Germinal center (tissue), 1 donor: ENCODE measurements around the gene PRKCG.
A peak's percentile ranks its signal among the peaks of the same experiment; 100 is the strongest.

Experiments used
- DNase-seq: peaks from one replicate; pipeline ENCODE4 v3.0.0; 2012; ENCODE audit warnings: mixed read lengths, low spot score

The PRKCG gene

DNA sequence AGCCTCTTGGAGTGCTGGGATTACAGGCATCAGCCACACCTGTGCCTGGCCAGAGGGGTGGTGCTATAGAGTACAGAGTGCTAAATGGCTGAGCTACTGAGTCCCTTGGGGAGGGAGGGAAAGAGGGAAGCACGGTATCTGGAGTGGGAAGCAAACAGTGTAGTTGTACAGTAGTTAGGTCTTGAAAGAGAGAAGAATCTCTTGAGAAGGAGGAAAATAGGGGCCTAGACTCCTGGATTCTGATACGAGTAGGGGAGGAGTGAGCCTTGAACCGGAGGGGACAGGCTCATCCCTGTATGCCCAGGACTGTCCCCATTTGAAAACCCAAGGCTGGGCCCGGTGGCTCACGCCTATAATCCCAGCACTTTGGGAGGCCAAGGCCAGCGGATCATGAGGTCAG is 9.2 kb upstream of the PRKCG start:
- no peak for DNase-seq

DNA sequence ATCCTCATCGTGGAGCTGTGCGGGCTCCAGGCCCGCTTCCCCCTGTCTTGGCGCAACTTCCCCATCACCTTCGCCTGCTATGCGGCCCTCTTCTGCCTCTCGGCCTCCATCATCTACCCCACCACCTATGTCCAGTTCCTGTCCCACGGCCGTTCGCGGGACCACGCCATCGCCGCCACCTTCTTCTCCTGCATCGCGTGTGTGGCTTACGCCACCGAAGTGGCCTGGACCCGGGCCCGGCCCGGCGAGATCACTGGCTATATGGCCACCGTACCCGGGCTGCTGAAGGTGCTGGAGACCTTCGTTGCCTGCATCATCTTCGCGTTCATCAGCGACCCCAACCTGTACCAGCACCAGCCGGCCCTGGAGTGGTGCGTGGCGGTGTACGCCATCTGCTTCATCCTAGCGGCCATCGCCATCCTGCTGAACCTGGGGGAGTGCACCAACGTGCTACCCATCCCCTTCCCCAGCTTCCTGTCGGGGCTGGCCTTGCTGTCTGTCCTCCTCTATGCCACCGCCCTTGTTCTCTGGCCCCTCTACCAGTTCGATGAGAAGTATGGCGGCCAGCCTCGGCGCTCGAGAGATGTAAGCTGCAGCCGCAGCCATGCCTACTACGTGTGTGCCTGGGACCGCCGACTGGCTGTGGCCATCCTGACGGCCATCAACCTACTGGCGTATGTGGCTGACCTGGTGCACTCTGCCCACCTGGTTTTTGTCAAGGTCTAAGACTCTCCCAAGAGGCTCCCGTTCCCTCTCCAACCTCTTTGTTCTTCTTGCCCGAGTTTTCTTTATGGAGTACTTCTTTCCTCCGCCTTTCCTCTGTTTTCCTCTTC is 8.0 kb upstream of the PRKCG start:
- DNase-seq: no peak

DNA sequence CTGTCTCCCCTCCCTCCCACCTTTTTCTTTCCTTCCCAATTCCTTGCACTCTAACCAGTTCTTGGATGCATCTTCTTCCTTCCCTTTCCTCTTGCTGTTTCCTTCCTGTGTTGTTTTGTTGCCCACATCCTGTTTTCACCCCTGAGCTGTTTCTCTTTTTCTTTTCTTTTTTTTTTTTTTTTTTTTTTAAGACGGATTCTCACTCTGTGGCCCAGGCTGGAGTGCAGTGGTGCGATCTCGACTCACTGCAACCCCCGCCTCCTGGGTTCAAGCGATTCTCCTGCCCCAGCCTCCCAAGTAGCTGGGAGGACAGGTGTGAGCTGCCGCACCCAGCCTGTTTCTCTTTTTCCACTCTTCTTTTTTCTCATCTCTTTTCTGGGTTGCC is 7.4 kb upstream of the PRKCG start:
- DNase-seq: no peak

DNA sequence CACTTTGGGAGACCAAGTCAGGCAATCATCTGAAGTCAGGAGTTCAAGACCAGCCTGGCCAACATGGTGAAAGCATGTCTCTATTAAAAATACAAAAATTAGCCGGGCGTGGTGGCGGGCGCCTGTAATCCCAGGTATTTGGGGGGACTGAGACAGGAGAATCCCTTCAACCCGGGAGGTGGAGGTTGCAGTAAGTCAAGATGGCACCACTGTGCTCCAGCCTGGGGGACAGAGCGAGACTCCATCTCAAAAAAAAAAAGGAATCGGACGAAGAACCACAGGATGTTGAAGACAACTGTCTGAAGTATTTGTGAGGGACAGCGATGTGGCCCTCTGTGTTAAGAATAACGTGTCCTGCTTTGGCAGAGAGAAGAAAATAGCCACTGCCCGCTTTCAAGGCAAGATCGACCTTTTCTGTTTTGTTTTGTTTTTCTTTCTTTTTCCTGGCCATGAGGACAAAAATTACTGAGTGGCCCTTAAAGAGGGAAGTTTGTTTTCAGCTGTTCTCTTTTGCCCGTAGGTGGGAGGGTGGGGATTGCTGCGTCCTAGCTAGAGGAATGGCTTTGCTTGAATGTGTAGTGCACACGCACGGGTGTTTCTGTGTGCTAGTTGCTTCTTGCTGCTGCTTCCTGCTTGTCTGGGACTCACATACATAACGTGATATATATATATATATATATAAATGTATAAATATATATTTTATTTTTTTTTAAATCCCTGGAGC is 6.2 kb upstream of the PRKCG start:
- DNase-seq: no peak

DNA sequence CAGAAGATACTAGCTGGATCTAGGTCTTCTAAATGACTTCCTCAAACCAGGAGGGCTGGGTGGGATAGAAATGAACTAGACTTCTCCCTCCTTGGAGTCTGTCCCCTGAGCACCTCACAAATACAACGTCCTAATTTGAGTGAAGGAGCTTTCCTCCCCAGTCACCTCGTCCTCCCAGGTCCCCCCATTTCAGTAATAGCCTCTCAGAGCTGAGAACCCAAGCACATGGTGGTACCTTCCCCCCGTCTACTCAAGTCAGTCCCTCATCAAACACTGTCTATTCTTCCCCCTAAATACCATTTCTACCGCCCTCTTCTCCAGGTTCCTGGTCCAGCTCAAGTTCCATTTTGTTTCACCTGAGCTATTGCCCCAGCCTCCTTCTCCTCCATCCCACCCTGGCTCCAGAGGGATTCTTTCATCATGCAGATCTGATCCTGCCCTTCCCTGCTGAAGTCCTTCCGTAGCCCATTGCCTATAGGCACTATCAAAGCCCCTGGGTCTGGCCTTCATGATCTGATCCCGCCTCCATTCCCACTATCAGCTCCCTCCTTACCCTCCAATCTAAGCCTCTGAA is 5.3 kb upstream of the PRKCG start:
- DNase-seq: no peak

DNA sequence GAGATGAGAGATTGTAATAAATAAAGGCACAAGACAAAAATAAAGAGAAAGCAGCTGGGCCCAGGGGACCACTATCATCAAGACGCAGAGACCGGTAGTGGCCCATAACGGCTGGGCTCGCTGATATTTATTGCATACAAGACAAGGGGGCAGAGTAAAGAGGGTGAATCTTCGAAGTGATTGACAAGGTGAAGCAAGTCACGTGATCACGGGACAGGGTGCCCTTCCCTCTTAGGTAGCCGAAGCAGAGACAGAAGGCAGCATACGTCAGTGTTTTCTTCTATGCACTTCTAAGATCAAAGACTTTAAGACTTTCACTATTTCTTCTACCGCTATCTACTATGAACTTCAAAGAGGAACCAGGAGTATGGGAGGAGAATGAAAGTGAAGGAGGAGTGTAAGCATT is 4.6 kb upstream of the PRKCG start:
- DNase-seq: no peak

DNA sequence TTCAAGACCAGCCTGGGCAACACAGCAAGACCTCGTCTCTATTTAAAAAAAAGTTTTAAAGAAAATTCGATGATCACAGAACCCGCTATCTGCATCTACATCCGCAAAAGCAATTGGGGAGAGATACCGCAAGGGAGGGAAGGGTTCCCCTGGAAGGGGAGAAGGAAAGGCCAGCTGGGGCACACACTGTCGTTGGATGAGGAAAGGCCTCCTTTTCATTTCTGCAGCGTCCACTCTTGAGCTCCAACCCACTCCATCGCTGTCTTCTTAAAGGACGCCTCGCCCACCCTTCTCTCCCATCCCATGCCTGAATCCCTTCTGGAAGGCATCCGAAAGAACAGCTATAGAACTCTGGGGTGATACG is 3.2 kb upstream of the PRKCG start:
- no peak for DNase-seq

DNA sequence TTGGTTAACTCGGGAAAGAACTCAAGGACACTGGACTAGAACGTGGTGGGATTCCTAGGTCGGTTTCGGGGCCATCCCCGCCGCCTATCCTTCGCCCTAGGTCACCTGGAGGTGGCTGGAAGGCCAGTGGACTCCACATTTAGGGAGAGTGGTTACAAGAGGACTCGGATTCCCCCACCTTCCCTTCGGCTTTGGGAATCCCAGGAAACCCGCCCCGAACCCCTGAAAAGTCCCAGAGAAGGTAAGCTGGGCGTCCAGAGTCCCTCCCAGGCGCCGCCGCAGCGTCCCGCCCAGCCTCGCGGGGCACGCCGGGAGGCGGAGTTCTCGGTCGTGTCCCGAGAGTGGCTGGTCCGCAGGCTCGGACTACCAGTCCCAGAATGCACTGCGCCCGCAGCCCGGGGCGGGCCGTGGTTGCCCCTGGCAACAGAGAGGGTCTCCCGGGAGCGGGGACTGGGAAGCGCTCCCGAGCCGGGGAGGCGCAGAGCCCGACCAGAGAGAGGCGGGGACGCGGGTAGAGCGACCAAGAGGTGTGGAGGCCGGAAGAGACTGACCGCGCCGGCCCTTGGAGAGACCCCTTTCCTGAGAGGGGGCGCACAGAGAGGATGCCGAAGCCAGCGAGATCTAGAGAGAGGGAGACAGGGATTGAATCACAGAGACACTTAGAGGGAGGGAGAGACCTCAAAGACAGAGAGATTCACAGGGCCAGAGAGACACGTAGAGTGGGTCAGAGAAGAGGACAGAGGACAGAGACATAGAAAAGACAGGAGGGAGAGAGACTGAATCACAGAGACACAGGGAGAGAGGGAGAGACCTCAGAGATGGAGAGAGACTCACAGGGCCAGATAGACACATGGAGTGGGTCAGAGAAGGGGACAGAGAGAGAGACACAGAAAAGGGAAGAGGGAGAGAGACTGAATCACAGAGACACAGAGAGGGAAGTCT is 2.6 kb upstream of the PRKCG start:
- peak; percentile 79 for DNase-seq

DNA sequence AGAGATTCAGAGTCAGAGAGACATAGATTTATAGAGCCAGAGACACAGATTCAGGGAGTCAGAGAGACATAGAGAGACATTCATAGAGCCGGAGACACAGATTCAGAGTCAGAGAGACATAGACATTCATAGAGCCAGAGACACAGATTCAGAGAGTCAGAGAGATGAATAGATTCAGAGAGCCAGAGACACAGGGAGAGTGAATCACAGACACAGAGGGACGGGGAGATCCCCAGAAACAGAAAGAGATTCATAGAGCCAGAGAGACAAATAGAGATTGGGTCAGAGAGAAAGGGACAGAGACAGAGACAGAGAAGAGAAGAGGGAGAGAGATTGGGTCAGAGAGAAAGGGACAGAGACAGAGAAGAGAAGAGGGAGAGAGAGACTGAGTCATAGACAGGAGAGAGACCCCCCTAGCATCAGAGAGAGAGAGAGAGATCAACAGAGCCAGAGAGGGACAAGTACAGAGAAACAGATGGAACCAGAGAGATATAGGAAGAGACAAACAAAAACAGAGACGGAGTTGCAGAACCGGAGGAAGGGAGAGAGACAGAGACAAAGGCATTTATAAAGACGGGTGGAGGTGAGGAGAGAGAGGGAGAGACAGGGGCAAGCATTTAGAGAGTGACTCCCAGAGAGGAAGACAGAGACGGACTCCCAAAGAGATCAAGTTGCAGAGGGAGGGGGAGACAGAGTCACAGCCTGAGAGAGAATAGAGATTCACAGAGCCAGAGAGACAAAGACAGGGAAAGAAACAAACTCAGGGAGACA is 1.1 kb upstream of the PRKCG start:
- no peak for DNase-seq

DNA sequence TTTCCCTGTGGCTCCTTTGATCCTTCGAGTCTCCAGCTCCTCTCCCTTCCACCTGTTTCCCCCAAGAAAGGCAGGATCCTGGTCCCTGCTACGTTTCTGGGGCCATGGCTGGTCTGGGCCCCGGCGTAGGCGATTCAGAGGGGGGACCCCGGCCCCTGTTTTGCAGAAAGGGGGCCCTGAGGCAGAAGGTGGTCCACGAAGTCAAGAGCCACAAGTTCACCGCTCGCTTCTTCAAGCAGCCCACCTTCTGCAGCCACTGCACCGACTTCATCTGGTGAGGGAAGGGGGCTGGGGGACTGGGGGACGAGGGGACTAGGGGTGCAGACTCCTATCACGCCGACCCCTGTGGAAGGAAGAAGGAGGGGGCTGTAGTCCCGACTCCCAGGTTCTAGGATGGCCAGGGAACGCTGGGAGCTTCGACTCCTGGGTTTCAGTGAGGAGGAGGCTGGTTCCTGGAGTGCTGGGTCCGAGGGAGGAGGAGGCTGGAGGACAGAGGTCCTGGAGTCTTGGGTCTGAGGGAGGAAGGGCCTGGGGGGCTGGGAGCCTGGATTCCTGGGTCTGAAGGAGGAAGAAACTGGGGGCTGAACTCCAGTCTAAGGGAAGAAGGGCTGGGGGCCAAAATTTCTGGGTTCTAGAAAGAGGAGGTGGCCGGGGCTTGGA is 524 bp downstream of the PRKCG start:
- DNase-seq: no peak

DNA sequence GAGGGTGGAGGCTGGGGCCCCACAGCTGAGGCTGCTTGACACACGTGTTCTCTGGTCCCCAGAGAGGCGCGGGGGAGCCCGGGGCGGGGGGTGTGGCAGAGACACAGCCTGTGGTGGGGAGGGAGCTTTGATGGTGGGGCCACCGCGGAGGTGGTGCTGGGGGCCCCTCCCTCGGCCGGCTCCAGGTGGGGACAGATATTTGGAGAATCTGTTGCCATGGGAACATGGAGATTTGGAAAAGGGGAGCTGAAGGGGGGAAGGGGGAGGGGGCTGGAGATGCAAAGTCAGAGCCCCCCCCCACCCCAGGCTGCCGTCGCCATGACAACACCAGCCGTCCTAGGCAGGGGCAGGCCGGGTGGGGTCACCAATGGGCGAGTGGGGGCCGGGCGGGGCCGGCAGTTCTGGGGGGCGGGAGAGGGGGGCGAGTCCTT is 1.2 kb downstream of the PRKCG start:
- no peak for DNase-seq

DNA sequence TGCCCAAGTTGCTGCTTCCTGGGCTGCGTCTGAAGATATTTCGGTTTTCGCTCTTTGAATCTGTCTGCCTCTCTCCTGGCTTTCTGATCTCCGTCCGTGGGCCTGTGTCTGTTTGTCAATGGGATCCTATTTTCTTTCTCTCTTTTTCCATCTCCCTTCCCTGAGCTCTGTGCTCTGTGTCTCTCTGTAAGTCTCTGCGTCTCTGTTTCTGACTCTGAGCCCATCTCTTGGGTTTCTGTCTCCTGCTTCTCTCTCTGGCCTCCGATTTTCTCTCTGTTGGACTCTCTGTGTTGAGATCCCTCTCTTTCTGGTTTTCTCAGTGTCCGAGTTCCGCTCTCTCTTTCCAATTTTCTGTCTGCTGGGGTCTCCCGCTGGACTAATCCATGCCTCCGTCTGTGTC is 1.7 kb downstream of the PRKCG start:
- DNase-seq: no peak

DNA sequence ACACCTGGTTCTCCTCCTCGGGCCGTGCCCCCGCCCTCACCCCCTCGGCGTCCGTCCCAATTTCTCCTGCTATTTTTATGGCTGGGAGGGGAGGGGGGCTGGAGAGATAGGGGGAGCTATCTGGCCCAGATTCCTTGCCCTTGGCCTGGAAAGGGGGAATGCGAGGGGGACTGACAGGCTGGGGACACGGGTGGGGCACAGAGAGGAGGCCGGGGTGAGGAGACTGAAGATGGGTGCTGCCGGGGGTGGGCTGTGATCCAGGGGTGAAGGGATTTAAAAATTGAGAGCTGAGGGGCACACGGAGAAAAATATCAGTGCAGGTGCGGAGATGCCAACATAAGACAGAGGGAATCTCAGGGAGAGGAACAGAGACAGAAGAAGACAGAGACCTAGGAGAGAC is 2.3 kb downstream of the PRKCG start:
- DNase-seq: no peak

DNA sequence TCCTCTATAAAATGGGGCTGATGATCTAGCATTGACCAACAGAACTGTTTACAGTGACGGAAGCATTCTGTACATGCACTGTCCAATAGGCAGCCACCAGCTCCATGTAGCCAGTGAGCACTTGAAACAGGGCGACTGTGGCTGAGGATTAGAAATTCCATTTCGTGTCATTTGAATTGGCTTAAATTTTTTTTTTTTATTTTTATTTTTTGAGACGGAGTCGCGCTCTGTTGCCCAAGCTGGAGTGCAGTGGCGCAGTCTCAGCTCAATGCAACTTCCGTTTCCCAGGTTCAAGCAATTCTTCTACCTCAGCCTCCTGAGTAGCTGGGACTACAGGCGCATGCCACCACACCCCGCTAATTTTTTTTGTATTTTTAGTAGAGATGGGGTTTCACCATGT is 3.0 kb downstream of the PRKCG start:
- DNase-seq: no peak

DNA sequence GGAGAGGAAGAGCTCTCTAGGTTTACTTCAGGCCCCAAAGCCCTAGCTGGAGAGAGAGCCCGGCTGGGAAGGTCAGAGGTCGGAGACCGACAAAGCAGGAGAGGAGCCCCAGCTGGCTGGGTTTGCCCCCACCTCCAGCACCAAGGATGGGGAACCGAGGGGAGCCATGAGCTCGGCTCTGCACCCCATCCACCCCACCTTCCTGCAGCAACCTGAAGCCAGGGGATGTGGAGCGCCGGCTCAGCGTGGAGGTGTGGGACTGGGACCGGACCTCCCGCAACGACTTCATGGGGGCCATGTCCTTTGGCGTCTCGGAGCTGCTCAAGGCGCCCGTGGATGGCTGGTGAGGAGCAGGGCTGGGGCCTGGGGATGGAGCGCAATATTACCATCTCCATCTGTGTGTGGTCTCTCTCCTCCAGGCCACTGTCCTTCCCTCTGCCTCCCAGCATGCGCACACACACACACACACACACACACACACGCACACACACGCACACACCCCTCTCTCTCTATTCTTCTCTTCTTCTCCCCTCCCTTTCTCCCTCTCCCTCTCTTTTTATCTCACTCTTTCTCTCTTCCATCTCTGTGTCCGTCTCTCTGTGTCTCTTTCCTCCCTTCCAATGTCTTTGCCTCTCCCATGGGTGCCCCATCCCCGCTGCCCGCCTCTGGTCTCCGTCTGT is 10.4 kb downstream of the PRKCG start:
- no peak for DNase-seq

DNA sequence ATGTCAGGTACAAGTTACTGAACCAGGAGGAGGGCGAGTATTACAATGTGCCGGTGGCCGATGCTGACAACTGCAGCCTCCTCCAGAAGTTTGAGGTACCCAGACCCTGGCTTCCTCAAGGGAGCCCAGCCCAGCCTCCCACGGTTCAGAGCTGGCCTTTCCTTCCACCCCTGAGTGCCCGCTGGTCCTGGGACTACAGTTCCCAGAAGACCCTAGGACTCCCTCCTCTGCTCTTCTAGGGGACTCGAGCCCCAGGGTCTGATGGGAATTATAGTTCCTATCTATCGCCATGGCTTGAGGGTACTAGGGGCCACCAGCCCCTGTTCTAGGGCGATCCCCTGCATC is 11.0 kb downstream of the PRKCG start:
- DNase-seq: no peak

DNA sequence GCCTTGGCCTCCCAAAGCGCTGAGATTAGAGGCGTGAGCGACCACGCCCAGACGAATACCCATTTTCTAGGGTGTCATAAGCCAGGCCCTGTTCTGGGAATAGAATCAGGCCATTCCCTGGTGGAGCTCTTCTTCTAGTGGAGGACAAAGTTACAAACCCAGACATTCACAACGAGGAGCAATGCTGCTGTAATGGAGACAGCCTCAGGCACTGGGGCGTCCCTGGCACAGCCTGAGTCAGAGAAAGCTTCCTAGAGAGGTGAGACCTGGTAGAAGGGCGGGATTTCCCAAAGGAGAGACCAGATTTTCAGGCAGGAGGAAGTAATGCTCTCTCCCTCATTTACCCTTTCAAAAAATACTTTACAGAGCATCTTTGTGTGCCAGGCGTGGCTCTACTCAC is 12.7 kb downstream of the PRKCG start:
- no peak for DNase-seq

DNA sequence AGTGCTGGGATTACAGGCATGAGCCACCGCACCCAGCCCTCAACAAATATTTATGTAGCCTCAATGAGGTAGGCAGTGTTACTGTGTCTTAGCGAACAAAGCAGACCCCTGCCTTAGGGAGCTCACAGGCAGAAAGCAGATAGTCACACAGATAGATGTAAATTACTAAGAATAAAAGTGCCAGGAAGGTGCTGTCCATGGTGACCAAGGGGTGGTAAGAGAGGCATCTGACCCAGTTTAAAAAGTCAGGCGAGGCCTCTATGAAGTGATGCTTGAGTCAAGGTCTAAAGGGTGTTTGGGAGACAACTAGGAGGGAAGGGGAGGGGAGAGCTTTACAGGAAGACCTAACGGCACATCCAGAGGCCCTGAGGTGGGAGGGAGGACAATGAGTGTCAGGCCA is 14.7 kb downstream of the PRKCG start:
- no peak for DNase-seq

DNA sequence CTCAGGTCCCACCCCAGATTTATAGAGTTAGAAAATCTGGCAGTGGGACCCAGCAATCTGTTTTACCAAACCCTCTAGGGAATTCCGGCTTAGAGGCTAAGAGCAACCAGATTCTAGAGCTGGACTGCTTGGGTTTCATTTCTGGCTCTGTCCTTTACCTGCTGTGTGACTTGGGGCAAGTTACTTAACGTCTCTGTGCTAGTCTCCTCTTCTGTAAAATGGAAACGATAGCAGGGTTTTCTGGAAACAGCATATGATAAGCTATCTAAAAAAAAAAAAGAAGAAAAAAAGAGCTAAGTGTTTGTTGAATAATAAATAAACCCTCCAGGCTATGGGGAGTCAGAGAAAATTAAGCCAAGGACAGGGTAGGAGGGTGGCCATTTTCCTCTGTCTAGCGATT is 15.5 kb downstream of the PRKCG start:
- DNase-seq: no peak

DNA sequence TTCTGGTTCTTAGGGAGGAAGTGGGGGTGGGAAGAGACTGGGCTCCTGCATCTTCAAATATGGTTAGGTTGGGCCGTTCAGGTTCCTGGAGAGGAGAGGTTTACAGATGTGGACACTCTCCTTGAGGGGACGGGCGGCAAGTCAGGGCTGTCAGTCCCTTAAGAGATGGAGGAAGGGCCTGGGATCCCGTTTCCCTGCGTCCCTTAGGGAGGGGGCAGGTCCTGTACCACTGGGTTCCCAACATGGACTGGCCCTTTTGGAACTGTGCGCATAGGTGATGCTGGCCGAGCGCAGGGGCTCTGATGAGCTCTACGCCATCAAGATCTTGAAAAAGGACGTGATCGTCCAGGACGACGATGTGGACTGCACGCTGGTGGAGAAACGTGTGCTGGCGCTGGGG is 16.2 kb downstream of the PRKCG start:
- DNase-seq: no peak
